ENCODE data around the gene PDE3B. TPM values are rescaled to one million over a fixed set of nuclear protein-coding genes. Genes with fewer than 3 reads are reported as not detected.
"Not testable (repeated sequence)": the region's sequence is repeated elsewhere in the genome, so short reads cannot be mapped to it uniquely, and the experiment has no call there.

The PDE3B gene
- total RNA-seq, 1 donor from 2014 or later = 4.0 TPM

GRCh38 chr11:14775897-14776296 is 132.3 kb downstream of the PDE3B start:
- no peaks in the 10 kb centered on the region for H3K9me3 Mint-ChIP-seq (ENCODE audit: unreplicated experiment)
- no peak for TF ChIP-seq CTCF (IDR thresholded peaks at IDR 0.05; ENCODE audit: unreplicated experiment)
- H3K4me3 Mint-ChIP-seq (ENCODE audit: unreplicated experiment) = no peak overlapping the region
- H3K4me1 Mint-ChIP-seq (ENCODE audit: unreplicated experiment) = no peaks in the 10 kb centered on the region
- H3K27ac Mint-ChIP-seq (ENCODE audit: unreplicated experiment) = no peak overlapping the region
- H3K27me3 Mint-ChIP-seq (ENCODE audit: unreplicated experiment) = peaks cover 2% of the 10 kb centered on the region
- no peak for DNase-seq (ENCODE audit: low spot score)
- H3K36me3 Mint-ChIP-seq (ENCODE audit: low read depth, unreplicated experiment) = peaks cover 9% of the 10 kb centered on the region

GRCh38 chr11:14778460-14778859 is 134.9 kb downstream of the PDE3B start:
- not testable (repeated sequence) for DNase-seq (ENCODE audit: low spot score); H3K9me3 Mint-ChIP-seq (ENCODE audit: unreplicated experiment); H3K4me3 Mint-ChIP-seq (ENCODE audit: unreplicated experiment); H3K4me1 Mint-ChIP-seq (ENCODE audit: unreplicated experiment); H3K27me3 Mint-ChIP-seq (ENCODE audit: unreplicated experiment); H3K36me3 Mint-ChIP-seq (ENCODE audit: low read depth, unreplicated experiment); H3K27ac Mint-ChIP-seq (ENCODE audit: unreplicated experiment)

- peak overlapping the region; percentile 14 for H3K27ac Mint-ChIP-seq (ENCODE audit: unreplicated experiment)
- H3K36me3 Mint-ChIP-seq (ENCODE audit: low read depth, unreplicated experiment) = no peaks in the 10 kb centered on the region
- no peak for DNase-seq (ENCODE audit: low spot score)
- H3K4me3 Mint-ChIP-seq (ENCODE audit: unreplicated experiment) = no peak overlapping the region
- peaks cover 2% of the 10 kb centered on the region for H3K27me3 Mint-ChIP-seq (ENCODE audit: unreplicated experiment)
- H3K9me3 Mint-ChIP-seq (ENCODE audit: unreplicated experiment) = no peaks in the 10 kb centered on the region
- peaks cover 8% of the 10 kb centered on the region for H3K4me1 Mint-ChIP-seq (ENCODE audit: unreplicated experiment)
- TF ChIP-seq CTCF (IDR thresholded peaks at IDR 0.05; ENCODE audit: unreplicated experiment) = no peak
Measured at GRCh38 chr11:14783788-14784187, 140.2 kb downstream of the PDE3B start.

GRCh38 chr11:14784230-14784629 is 140.6 kb downstream of the PDE3B start:
- no peak for TF ChIP-seq CTCF (IDR thresholded peaks at IDR 0.05; ENCODE audit: unreplicated experiment)
- no peaks in the 10 kb centered on the region for H3K27me3 Mint-ChIP-seq (ENCODE audit: unreplicated experiment)
- H3K4me3 Mint-ChIP-seq (ENCODE audit: unreplicated experiment) = no peak overlapping the region
- H3K4me1 Mint-ChIP-seq (ENCODE audit: unreplicated experiment) = peaks cover 8% of the 10 kb centered on the region
- no peaks in the 10 kb centered on the region for H3K36me3 Mint-ChIP-seq (ENCODE audit: low read depth, unreplicated experiment)
- peak overlapping the region; percentile 14 for H3K27ac Mint-ChIP-seq (ENCODE audit: unreplicated experiment)
- H3K9me3 Mint-ChIP-seq (ENCODE audit: unreplicated experiment) = no peaks in the 10 kb centered on the region
- DNase-seq (ENCODE audit: low spot score) = no peak

GRCh38 chr11:14789879-14790484 is 146.4 kb downstream of the PDE3B start:
- no peaks in the 10 kb centered on the region for H3K36me3 Mint-ChIP-seq (ENCODE audit: low read depth, unreplicated experiment)
- H3K4me3 Mint-ChIP-seq (ENCODE audit: unreplicated experiment) = no peak overlapping the region
- TF ChIP-seq CTCF (IDR thresholded peaks at IDR 0.05; ENCODE audit: unreplicated experiment) = no peak
- no peaks in the 10 kb centered on the region for H3K27me3 Mint-ChIP-seq (ENCODE audit: unreplicated experiment)
- H3K27ac Mint-ChIP-seq (ENCODE audit: unreplicated experiment) = no peak overlapping the region
- H3K9me3 Mint-ChIP-seq (ENCODE audit: unreplicated experiment) = no peaks in the 10 kb centered on the region
- peaks cover 18% of the 10 kb centered on the region for H3K4me1 Mint-ChIP-seq (ENCODE audit: unreplicated experiment)
- no peak for DNase-seq (ENCODE audit: low spot score)
